SK-N-SH treated with all-trans-retinoic acid at 6 μM for 48 hours (cell line): ENCODE data around the gene OCA2.

ENCODE experiments used
- ATAC-seq: fragments of 200-7000 bp; cut with Tn5 transposase; 3 replicates; pipeline ENCODE4 v1.9.1; 2020; ENCODE audit warnings: mild to moderate bottlenecking, moderate library complexity
- ARNTL ChIP-seq: fragments of 450-650 bp; formaldehyde crosslinking; IDR thresholded peaks from 2 replicates; pipeline ENCODE4 v1.5.0; 2020; ENCODE audit warnings: low read depth, mild to moderate bottlenecking, moderate library complexity, borderline replicate concordance
- BACH2 ChIP-seq: fragments of 250-450 bp; sonication (Bioruptor Pico); IDR thresholded peaks from 2 replicates; pipeline ENCODE4 v1.9.0; 2021; ENCODE audit warnings: mild to moderate bottlenecking, borderline replicate concordance
- CSDC2 ChIP-seq: fragments of 250-450 bp; sonication (Bioruptor Pico); IDR thresholded peaks from 2 replicates; pipeline ENCODE4 v1.5.0; 2020; ENCODE audit warnings: mild to moderate bottlenecking, moderate library complexity
- GLIS3 ChIP-seq: fragments of 250-450 bp; sonication (Bioruptor Pico); IDR thresholded peaks from 2 replicates; pipeline ENCODE4 v1.5.0; 2020; ENCODE audit warnings: mild to moderate bottlenecking, moderate library complexity
- ISL1 ChIP-seq: fragments of 250-450 bp; sonication (Bioruptor Pico); IDR thresholded peaks from 2 replicates; pipeline ENCODE4 v2.1.2; 2022; ENCODE audit warnings: mild to moderate bottlenecking, moderate library complexity
- OSR1 ChIP-seq: fragments of 250-450 bp; sonication (Bioruptor Pico); IDR thresholded peaks from 2 replicates; pipeline ENCODE4 v1.8.0; 2022; ENCODE audit warnings: moderate library complexity, mild to moderate bottlenecking, inconsistent platforms
- PPARA ChIP-seq: fragments of 250-450 bp; sonication (Bioruptor Pico); IDR thresholded peaks from 2 replicates; pipeline ENCODE4 v1.5.0; 2020; ENCODE audit warnings: mild to moderate bottlenecking, borderline replicate concordance
- SNAI2 ChIP-seq: fragments of 250-450 bp; sonication (Bioruptor Pico); IDR thresholded peaks from 2 replicates; pipeline ENCODE4 v1.5.0; 2020; ENCODE audit warnings: mild to moderate bottlenecking, moderate library complexity
- TCF4 ChIP-seq: fragments of 250-450 bp; sonication (Bioruptor Pico); IDR thresholded peaks from 2 replicates; pipeline ENCODE4 v1.8.0; 2021; ENCODE audit warnings: mild to moderate bottlenecking, moderate library complexity, borderline replicate concordance
- TOX ChIP-seq: fragments of 250-450 bp; sonication (Bioruptor Pico); IDR thresholded peaks from 2 replicates; pipeline ENCODE4 v1.8.0; 2021; ENCODE audit warnings: mild to moderate bottlenecking, moderate library complexity, borderline replicate concordance
- ZC3H10 ChIP-seq: fragments of 250-450 bp; sonication (Bioruptor Pico); IDR thresholded peaks from 2 replicates; pipeline ENCODE4 v1.5.1; 2021; ENCODE audit warnings: mild to moderate bottlenecking, moderate library complexity
- ZFP3 ChIP-seq: fragments of 250-450 bp; sonication (Bioruptor Pico); IDR thresholded peaks from 2 replicates; pipeline ENCODE4 v1.5.0; 2020; ENCODE audit warnings: mild to moderate bottlenecking, moderate library complexity
- ZFP30 ChIP-seq: fragments of 450-650 bp; formaldehyde crosslinking; IDR thresholded peaks from 2 replicates; pipeline ENCODE4 v1.5.0; 2022; ENCODE audit warnings: mild to moderate bottlenecking, moderate library complexity
- ZNF565 ChIP-seq: fragments of 450-650 bp; formaldehyde crosslinking; conservative IDR thresholded peaks from 2 replicates; pipeline ENCODE4 v1.5.0; 2020; ENCODE audit warnings: low read depth, mild to moderate bottlenecking, moderate library complexity
- ZNF70 ChIP-seq: fragments of 450-650 bp; formaldehyde crosslinking; IDR thresholded peaks from 2 replicates; pipeline ENCODE4 v1.5.0; 2020; ENCODE audit warnings: mild to moderate bottlenecking, moderate library complexity
- ZNF8 ChIP-seq: fragments of 450-650 bp; formaldehyde crosslinking; IDR thresholded peaks from 2 replicates; pipeline ENCODE4 v1.5.0; 2020; ENCODE audit warnings: mild to moderate bottlenecking, moderate library complexity
- TF ChIP-seq, protein P1 (sequence below): fragments of 250-450 bp; sonication (Bioruptor Pico); IDR thresholded peaks from 2 replicates; pipeline ENCODE4 v1.5.1; 2020; ENCODE audit warnings: low read depth, mild to moderate bottlenecking, moderate library complexity
- TF ChIP-seq, protein P2 (sequence below): fragments of 250-450 bp; sonication (Bioruptor Pico); IDR thresholded peaks from 2 replicates; pipeline ENCODE4 v1.5.0; 2020; ENCODE audit warnings: mild to moderate bottlenecking, moderate library complexity
- TF ChIP-seq, protein P3 (sequence below): fragments of 250-450 bp; sonication (Bioruptor Pico); IDR thresholded peaks from 2 replicates; pipeline ENCODE4 v1.8.0; 2021; ENCODE audit warnings: low read depth, mild to moderate bottlenecking, moderate library complexity, borderline replicate concordance
- TF ChIP-seq, protein P4 (sequence below): fragments of 250-450 bp; sonication (Bioruptor Pico); IDR thresholded peaks from 2 replicates; pipeline ENCODE4 v1.5.1; 2021; ENCODE audit warnings: mild to moderate bottlenecking, moderate library complexity

Gene OCA2

DNA sequence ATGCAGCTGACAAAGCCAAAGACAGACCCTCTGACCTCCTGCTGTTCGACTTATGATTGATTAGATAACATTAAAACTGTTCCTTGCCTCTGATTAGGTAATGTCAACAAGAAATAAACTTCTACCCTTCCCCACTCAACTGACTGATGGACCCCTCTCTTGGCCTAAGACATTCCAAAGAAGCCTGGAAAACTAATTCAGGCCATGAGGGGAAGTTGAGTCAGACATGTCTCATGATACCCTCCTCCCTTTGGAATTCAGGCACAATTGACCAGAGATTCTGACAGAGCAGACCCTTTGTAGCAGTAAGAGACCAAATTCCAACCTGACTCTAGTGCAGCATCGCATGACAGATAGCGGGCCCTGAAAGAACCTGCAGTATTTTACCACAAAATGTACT, 354.5 kb downstream of the OCA2 start (continued):
- TF ChIP-seq, protein P1, sequence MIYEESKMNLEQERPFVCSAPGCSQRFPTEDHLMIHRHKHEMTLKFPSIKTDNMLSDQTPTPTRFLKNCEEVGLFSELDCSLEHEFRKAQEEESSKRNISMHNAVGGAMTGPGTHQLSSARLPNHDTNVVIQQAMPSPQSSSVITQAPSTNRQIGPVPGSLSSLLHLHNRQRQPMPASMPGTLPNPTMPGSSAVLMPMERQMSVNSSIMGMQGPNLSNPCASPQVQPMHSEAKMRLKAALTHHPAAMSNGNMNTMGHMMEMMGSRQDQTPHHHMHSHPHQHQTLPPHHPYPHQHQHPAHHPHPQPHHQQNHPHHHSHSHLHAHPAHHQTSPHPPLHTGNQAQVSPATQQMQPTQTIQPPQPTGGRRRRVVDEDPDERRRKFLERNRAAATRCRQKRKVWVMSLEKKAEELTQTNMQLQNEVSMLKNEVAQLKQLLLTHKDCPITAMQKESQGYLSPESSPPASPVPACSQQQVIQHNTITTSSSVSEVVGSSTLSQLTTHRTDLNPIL = no peak
- TF ChIP-seq OSR1 (CRISPR knock-in tag) (no peak), ZNF565 (CRISPR knock-in tag) (no peak)

DNA sequence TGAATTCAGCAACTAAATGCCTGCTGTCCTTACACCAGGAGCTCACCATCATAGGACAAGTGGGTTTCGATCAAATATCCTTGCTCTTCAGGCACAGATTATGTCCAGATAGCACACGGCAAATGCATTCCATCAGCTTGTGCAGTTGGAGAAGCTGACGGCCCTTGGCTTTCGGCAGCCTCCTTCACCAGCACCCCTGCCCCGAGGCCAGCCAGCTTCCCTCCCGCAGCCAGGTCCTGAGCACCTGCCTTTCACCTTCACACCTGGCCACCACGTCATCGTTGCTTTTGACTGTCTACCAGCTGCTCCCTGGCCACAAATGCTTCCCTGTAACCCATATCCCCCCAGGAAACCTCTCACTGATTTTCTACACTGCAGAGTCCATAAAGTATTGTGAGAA, 355.5 kb downstream of the OCA2 start:
- ATAC-seq = no peak
- TF ChIP-seq, protein P2, sequence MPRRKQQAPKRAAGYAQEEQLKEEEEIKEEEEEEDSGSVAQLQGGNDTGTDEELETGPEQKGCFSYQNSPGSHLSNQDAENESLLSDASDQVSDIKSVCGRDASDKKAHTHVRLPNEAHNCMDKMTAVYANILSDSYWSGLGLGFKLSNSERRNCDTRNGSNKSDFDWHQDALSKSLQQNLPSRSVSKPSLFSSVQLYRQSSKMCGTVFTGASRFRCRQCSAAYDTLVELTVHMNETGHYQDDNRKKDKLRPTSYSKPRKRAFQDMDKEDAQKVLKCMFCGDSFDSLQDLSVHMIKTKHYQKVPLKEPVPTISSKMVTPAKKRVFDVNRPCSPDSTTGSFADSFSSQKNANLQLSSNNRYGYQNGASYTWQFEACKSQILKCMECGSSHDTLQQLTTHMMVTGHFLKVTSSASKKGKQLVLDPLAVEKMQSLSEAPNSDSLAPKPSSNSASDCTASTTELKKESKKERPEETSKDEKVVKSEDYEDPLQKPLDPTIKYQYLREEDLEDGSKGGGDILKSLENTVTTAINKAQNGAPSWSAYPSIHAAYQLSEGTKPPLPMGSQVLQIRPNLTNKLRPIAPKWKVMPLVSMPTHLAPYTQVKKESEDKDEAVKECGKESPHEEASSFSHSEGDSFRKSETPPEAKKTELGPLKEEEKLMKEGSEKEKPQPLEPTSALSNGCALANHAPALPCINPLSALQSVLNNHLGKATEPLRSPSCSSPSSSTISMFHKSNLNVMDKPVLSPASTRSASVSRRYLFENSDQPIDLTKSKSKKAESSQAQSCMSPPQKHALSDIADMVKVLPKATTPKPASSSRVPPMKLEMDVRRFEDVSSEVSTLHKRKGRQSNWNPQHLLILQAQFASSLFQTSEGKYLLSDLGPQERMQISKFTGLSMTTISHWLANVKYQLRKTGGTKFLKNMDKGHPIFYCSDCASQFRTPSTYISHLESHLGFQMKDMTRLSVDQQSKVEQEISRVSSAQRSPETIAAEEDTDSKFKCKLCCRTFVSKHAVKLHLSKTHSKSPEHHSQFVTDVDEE (CRISPR knock-in tag) = no peak
- TF ChIP-seq CSDC2 (CRISPR knock-in tag) = no peak
- no peak for TF ChIP-seq ZFP30 (CRISPR knock-in tag)
- TF ChIP-seq SNAI2 (CRISPR knock-in tag) = no peak
- no peak for TF ChIP-seq ISL1 (CRISPR knock-in tag)
- TF ChIP-seq, protein P1 = no peak
- TF ChIP-seq ZNF70 (CRISPR knock-in tag) = no peak
- no peak for TF ChIP-seq ZFP3
- TF ChIP-seq, protein P3, sequence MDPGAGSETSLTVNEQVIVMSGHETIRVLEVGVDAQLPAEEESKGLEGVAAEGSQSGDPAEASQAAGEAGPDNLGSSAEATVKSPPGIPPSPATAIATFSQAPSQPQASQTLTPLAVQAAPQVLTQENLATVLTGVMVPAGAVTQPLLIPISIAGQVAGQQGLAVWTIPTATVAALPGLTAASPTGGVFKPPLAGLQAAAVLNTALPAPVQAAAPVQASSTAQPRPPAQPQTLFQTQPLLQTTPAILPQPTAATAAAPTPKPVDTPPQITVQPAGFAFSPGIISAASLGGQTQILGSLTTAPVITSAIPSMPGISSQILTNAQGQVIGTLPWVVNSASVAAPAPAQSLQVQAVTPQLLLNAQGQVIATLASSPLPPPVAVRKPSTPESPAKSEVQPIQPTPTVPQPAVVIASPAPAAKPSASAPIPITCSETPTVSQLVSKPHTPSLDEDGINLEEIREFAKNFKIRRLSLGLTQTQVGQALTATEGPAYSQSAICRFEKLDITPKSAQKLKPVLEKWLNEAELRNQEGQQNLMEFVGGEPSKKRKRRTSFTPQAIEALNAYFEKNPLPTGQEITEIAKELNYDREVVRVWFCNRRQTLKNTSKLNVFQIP (CRISPR knock-in tag) = no peak
- TF ChIP-seq, protein P4, sequence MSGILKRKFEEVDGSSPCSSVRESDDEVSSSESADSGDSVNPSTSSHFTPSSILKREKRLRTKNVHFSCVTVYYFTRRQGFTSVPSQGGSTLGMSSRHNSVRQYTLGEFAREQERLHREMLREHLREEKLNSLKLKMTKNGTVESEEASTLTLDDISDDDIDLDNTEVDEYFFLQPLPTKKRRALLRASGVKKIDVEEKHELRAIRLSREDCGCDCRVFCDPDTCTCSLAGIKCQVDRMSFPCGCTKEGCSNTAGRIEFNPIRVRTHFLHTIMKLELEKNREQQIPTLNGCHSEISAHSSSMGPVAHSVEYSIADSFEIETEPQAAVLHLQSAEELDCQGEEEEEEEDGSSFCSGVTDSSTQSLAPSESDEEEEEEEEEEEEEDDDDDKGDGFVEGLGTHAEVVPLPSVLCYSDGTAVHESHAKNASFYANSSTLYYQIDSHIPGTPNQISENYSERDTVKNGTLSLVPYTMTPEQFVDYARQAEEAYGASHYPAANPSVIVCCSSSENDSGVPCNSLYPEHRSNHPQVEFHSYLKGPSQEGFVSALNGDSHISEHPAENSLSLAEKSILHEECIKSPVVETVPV = no peak
- no peak for TF ChIP-seq BACH2 (CRISPR knock-in tag)
- no peak for TF ChIP-seq OSR1 (CRISPR knock-in tag)
- TF ChIP-seq TCF4 (CRISPR knock-in tag) = no peak
- no peak for TF ChIP-seq ARNTL (CRISPR knock-in tag)
- no peak for TF ChIP-seq PPARA (CRISPR knock-in tag)
- TF ChIP-seq ZNF8 (CRISPR knock-in tag) = no peak
- no peak for TF ChIP-seq ZNF565 (CRISPR knock-in tag)
- TF ChIP-seq GLIS3 = no peak

DNA sequence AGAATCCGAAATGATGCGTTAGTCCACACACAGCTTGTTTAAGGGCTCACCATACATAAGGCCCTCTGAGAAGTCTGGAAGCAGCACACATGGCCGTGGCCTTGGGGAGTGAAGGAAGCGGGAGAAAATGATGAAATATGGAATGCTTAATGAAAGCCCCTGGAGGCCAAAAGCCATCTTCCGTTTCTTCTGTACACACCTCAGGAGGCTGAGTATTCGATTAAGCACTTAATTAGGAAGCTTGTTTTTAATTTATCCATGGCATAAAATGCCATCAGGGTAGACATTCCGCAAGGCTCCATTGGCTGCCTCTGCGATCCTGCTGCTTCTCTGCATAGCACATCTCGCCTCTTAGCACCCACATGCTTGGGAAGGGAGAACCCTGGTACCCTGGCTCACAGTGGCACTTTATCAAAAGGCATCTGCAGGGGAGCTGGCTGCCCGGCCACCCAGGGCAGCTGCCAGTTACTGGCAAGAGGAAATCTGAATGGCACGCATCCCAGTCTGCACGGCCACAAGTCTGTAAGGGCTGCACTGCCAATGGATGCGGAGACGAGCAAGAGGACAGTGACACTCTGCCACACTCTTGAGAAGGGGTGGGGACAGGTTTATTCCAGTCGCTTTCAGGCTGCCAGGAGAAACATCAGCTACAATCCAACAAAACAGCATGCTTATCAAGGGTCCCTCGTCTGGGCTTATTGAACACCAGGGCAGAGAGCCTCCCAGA, 356.2 kb downstream of the OCA2 start:
- no peak for TF ChIP-seq ARNTL (CRISPR knock-in tag)
- TF ChIP-seq PPARA (CRISPR knock-in tag) = no peak
- no peak for TF ChIP-seq ZC3H10
- no peak for ATAC-seq

DNA sequence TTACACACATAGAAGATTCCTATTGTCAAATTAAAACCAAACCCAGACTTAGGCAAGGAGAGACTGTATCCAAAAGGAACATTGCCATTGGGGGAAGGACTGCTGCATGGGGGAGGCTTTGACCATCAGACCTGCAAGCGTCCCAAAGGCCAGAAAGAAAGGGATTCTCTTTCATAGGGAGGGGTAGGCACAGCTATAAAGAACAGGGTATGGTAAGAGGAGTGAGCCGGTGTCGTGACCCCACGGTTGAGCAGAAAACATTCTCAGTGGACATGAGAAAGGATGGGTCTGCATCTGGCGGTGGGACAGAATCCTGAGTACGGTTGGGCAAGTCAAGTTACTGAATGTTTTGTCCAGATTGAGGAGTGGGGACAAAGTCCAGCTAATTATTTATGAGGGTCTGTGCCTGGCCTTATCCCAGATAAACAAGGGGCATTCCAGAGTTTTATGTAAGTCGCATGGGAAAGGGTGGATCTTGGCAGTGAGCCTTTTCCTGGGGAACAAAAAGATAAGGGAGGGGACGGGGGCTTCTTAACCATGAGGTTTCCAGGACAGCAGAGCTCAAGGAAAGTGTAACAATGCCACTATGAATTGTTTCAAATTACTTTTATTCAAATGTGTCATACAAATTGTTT, 357.8 kb downstream of the OCA2 start:
- TF ChIP-seq SNAI2 (CRISPR knock-in tag) (no peak), TOX (CRISPR knock-in tag) (no peak), PPARA (CRISPR knock-in tag) (no peak), ARNTL (CRISPR knock-in tag) (no peak), GLIS3 (no peak), ZNF70 (CRISPR knock-in tag) (no peak), BACH2 (CRISPR knock-in tag) (no peak), ISL1 (CRISPR knock-in tag) (no peak), ZFP3 (no peak), TCF4 (CRISPR knock-in tag) (no peak)
- TF ChIP-seq, protein P2 (CRISPR knock-in tag) = no peak
- TF ChIP-seq, protein P3 (CRISPR knock-in tag) = no peak
- no peak for ATAC-seq
